Smooth muscle cell (in vitro differentiated cells): Measurements from ENCODE around the gene SPATS2L. TPM values are rescaled to one million over a fixed set of nuclear protein-coding genes. Genes with fewer than 3 reads are reported as not detected.

Experiments
- DNase-seq: peaks from one replicate; lab custom pipeline; 2025; ENCODE audit not compliant: unreplicated experiment; lab: John Stamatoyannopoulos, UW
- H2AFZ ChIP-seq: fragments of 200-600 bp; sonication (generic); 2 replicates; pipeline ENCODE4 v1.6.0; 2016; ENCODE audit warnings: antibody characterized with exemption, low read depth, mild to moderate bottlenecking
- H3F3A ChIP-seq: fragments of 200-600 bp; sonication (generic); 2 replicates; pipeline ENCODE4 v1.6.0; 2017; ENCODE audit warnings: antibody characterized with exemption, low read depth
- H3K27ac ChIP-seq: fragments of 200-600 bp; sonication (generic); 2 replicates; pipeline ENCODE4 v1.5.1; 2016; ENCODE audit warnings: low read depth, mild to moderate bottlenecking
- H3K27me3 ChIP-seq: fragments of 200-600 bp; sonication (generic); 2 replicates; pipeline ENCODE4 v1.6.1; 2016; ENCODE audit warnings: low read depth, mild to moderate bottlenecking
- H3K36me3 ChIP-seq: fragments of 200-600 bp; sonication (generic); 2 replicates; pipeline ENCODE4 v1.5.1; 2016; ENCODE audit warnings: low read depth
- H3K4me1 ChIP-seq: fragments of 200-600 bp; sonication (generic); 2 replicates; pipeline ENCODE4 v1.5.1; 2016; ENCODE audit warnings: low read depth
- H3K4me2 ChIP-seq: fragments of 200-600 bp; sonication (generic); 2 replicates; pipeline ENCODE4 v1.6.0; 2016; ENCODE audit warnings: mild to moderate bottlenecking
- H3K4me3 ChIP-seq: fragments of 200-600 bp; sonication (generic); 2 replicates; pipeline ENCODE4 v1.5.1; 2016; ENCODE audit warnings: mild to moderate bottlenecking
- H3K79me2 ChIP-seq: fragments of 200-600 bp; sonication (generic); 2 replicates; pipeline ENCODE4 v1.6.0; 2016; ENCODE audit warnings: low read depth, mild to moderate bottlenecking
- H3K9ac ChIP-seq: fragments of 200-600 bp; sonication (generic); 2 replicates; pipeline ENCODE4 v1.6.0; 2016; ENCODE audit warnings: low read depth
- H3K9me3 ChIP-seq: fragments of 200-600 bp; sonication (generic); replicated peaks from 2 replicates; pipeline ENCODE4 v1.5.1; 2016; ENCODE audit warnings: low read depth
- H4K20me1 ChIP-seq: fragments of 200-600 bp; sonication (generic); 2 replicates; pipeline ENCODE4 v1.6.0; 2016; ENCODE audit warnings: low read depth
- CTCF ChIP-seq: fragments of 200-600 bp; sonication (generic); IDR thresholded peaks from 2 replicates; pipeline ENCODE4 v1.5.1; 2017; ENCODE audit warnings: borderline replicate concordance, mild to moderate bottlenecking, antibody characterized with exemption; ENCODE audit not compliant: insufficient read depth, poor library complexity, severe bottlenecking
- WGBS: methylation state at CpG from one replicate; pipeline ENCODE4 v1.1.7; 2016; ENCODE audit warnings: low lambda C conversion rate; 5-methylcytosine and 5-hydroxymethylcytosine counted together
- polyA plus RNA-seq: library from polyadenylated mRNA; unstranded; fragments of >200 nt; fragmentation: Nextera tagmentation; extraction: Ambion mirVana; gene quantifications from 2 replicates; pipeline ENCODE4 v1.2.1, GENCODE V29; 2016
- total RNA-seq: library from RNA; depleted of rRNA; stranded (reverse); fragments of >200 nt; gene quantifications from 2 replicates; pipeline ENCODE4 v1.2.3, GENCODE V29; 2014

SPATS2L gene
- total and polyA plus RNA-seq, 2 experiments from 2014 or later, result 356 to 432 TPM

- Histone ChIP-seq H4K20me1 (no peaks in the 10 kb centered on the region), H3K4me2 (no peak overlapping the region), H3K9ac (no peak overlapping the region), H3K79me2 (no peaks in the 10 kb centered on the region), H3K27ac (no peak overlapping the region), H2AFZ (no peak overlapping the region), H3K4me1 (no peaks in the 10 kb centered on the region), H3K9me3 (no peaks in the 10 kb centered on the region), H3F3A (no peaks in the 10 kb centered on the region), H3K36me3 (no peaks in the 10 kb centered on the region), H3K27me3 (no peaks in the 10 kb centered on the region), H3K4me3 (no peak overlapping the region)
- WGBS, result 93% methylated on average over 2 of the region's 2 CpGs
- DNase-seq, result no peak
- TF ChIP-seq CTCF, result no peak
These were observed 34.2 kb upstream of the SPATS2L start for GRCh38 chr2:200272320-200272719.

DNA sequence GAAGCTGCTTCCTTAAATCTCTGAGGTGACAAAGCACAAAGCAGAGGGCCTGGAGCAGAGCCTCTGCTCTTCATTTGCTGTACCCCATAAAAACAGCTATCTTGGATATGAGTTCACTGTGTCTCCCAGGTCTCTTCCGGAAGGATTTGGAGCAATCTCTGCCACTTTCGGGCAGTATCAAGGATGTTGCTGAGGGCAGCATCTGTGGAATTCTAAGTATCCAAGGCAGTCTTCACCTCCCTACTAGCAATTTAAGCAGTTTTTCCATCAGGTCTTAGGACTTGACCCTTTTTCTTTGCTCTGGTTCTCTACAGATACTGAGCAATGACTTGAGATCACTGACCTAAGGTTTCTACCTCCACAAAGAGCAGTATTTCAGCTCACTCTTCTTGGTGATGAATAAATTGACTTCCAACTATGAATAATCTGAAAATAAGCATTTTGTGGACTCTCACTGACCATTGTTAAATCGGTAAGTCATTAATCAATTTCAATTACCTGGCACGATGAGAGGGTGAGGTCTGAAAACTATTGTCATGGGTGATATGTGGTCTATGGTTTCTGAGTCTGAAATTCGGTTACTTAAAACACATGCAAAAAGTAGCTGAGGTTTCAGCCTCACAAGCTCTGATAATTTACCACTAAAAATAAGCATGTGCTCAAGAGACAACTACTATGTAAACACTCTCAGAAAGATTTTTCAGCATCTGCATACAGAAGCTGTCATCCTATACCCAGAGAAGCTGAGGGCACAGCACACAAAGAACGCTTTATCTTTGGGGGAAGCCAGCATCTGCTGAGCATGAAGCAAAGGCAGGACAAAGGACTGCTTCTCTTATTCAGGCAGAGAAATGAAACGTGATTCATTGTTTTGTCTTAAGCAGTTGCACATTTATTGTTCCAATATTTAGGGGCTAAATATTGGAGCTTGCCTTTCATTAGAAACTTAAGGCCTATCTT is 32.1 kb upstream of the SPATS2L start:
- H3K9ac ChIP-seq, result no peak overlapping the region
- TF ChIP-seq CTCF, result no peak
- H3K79me2 ChIP-seq, result no peaks in the 10 kb centered on the region

DNA sequence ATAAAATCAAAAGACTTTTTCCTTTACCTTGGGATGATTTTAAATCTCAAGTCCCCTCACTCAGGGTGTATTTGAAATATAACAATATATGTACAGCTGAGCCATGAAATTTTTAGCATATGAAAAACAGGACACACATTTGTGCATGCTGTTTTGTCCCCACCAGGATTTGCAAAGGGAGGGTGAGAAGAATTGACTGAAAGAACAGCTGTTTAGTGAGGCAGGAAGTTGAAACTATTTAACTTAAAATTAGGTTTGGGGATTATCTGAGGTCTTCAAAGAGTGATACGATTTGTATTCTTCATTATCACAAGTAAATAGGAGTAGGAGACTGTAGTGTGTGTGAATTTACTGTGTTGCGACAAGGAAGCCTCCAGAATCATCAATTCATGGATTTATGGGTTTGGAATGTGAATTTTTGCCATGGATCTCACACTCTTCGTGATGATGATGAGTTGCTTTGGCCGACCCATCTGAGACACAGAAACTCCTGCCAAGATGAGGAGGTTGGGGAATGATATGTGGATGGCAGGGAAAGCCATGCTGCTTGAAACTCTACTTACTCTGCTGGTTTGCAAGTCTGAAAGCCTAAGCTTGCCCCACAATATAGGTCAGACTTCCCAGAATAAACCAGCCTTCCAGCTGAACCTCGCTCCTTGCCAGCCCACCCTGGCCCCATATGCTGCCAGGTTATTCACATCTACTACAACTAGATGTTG is 31.0 kb upstream of the SPATS2L start:
- 95% methylated on average over 5 of the region's 5 CpGs for WGBS
- Histone ChIP-seq H3K27me3 (no peaks in the 10 kb centered on the region), H2AFZ (no peak overlapping the region), H3K9me3 (no peaks in the 10 kb centered on the region), H3K27ac (no peak overlapping the region), H3K4me2 (no peak overlapping the region), H3K9ac (no peak overlapping the region), H3K79me2 (no peaks in the 10 kb centered on the region), H3K4me1 (no peaks in the 10 kb centered on the region), H4K20me1 (no peaks in the 10 kb centered on the region), H3F3A (no peaks in the 10 kb centered on the region), H3K36me3 (no peaks in the 10 kb centered on the region), H3K4me3 (no peak overlapping the region)
- no peak for DNase-seq
- TF ChIP-seq CTCF, result no peak

More for the DNA sequence above, 32.1 kb upstream of the SPATS2L start:
- Histone ChIP-seq H3K4me2 (peak overlapping the region; percentile 41), H3K4me1 (no peaks in the 10 kb centered on the region), H2AFZ (peak overlapping the region; percentile 61), H3K27ac (no peak overlapping the region), H3F3A (no peaks in the 10 kb centered on the region), H4K20me1 (no peaks in the 10 kb centered on the region), H3K9me3 (no peaks in the 10 kb centered on the region), H3K4me3 (no peak overlapping the region), H3K36me3 (no peaks in the 10 kb centered on the region), H3K27me3 (no peaks in the 10 kb centered on the region)
- no peak for DNase-seq
- WGBS, result 55% methylated on average over 7 of the region's 7 CpGs
